IMR-90 (cell line): ENCODE data around the gene FER1L5. TPM values are rescaled to one million over a fixed set of nuclear protein-coding genes. Genes with fewer than 3 reads are reported as not detected.
A peak's percentile ranks its signal among the peaks of the same experiment; 100 is the strongest.

ENCODE experiments used
- ATAC-seq: fragments of 200-7000 bp; cut with Tn5 transposase; 2 replicates; pipeline ENCODE4 v1.9.1; 2020; ENCODE audit warnings: low read depth, mild to moderate bottlenecking, moderate library complexity
- BruUV-seq: library from RNA; stranded (reverse); fragments of 400-500 nt; replicated peaks from 2 replicates; lab custom pipeline; 2021; lab: Mats Ljungman, UMichigan
- CTCF ChIA-PET: fragments of 300-600 bp; formaldehyde crosslinking; extraction: SDS; loops from one replicate; lab custom pipeline; 2021; ENCODE audit warnings: antibody characterized with exemption; lab: Yijun Ruan, JAX
- POLR2A ChIA-PET: fragments of 300-600 bp; sonication (Branson Sonifier 250); formaldehyde crosslinking; loops from one replicate; lab custom pipeline; 2022; ENCODE audit warnings: antibody characterized with exemption; ENCODE audit not compliant: unreplicated experiment; lab: Charles Lee
- DNase-seq: peaks from one replicate; pipeline ENCODE4 v3.0.0; 2013
- H2AFZ ChIP-seq: replicated peaks from 2 replicates; pipeline ENCODE3; 2013; ENCODE audit warnings: low read length, mild to moderate bottlenecking; ENCODE audit not compliant: poor library complexity
- H2AK5ac ChIP-seq: 2 replicates; pipeline ENCODE4 v1.6.1; 2013; ENCODE audit warnings: low read depth, low read length, inconsistent platforms
- H2AK9ac ChIP-seq: replicated peaks from 2 replicates; pipeline ENCODE3; 2013; ENCODE audit warnings: mild to moderate bottlenecking, low read depth, low read length, moderate library complexity; ENCODE audit not compliant: poor library complexity
- H2BK120ac ChIP-seq: 2 replicates; pipeline ENCODE4 v1.6.1; 2013; ENCODE audit warnings: low read depth, low read length, inconsistent platforms
- H2BK15ac ChIP-seq: 3 replicates; pipeline ENCODE4 v1.6.1; 2013; ENCODE audit warnings: low read depth, low read length, inconsistent platforms
- H2BK20ac ChIP-seq: 2 replicates; pipeline ENCODE4 v1.6.1; 2013; ENCODE audit warnings: low read depth, mild to moderate bottlenecking, inconsistent platforms, low read length, moderate library complexity
- H2BK5ac ChIP-seq: 2 replicates; pipeline ENCODE4 v1.6.1; 2013; ENCODE audit warnings: mild to moderate bottlenecking, low read depth, low read length, inconsistent platforms; ENCODE audit not compliant: poor library complexity, severe bottlenecking
- H3K14ac ChIP-seq: replicated peaks from 2 replicates; pipeline ENCODE4 v1.6.1; 2013; ENCODE audit warnings: low read depth, low read length, inconsistent platforms
- H3K18ac ChIP-seq: 2 replicates; pipeline ENCODE4 v1.6.1; 2013; ENCODE audit warnings: low read depth, low read length, control low read depth
- H3K23ac ChIP-seq: 2 replicates; pipeline ENCODE4 v1.6.1; 2013; ENCODE audit warnings: low read depth, low read length, inconsistent platforms
- H3K27ac ChIP-seq: 2 replicates; pipeline ENCODE4 v1.5.1; 2013; ENCODE audit warnings: mild to moderate bottlenecking, control low read depth, low read length; ENCODE audit not compliant: insufficient read depth
- H3K27me3 ChIP-seq: 2 replicates; pipeline ENCODE4 v1.6.1; 2013; ENCODE audit warnings: low read length; ENCODE audit not compliant: control insufficient read depth, insufficient read depth
- H3K36me3 ChIP-seq: 2 replicates; pipeline ENCODE4 v1.6.1; 2013; ENCODE audit warnings: low read length, mixed read lengths; ENCODE audit not compliant: control insufficient read depth, insufficient read depth
- H3K4ac ChIP-seq: 2 replicates; pipeline ENCODE4 v1.6.1; 2013; ENCODE audit warnings: low read depth, low read length, inconsistent platforms
- H3K4me1 ChIP-seq: 2 replicates; pipeline ENCODE4 v1.6.1; 2013; ENCODE audit warnings: low read length, mixed read lengths; ENCODE audit not compliant: control insufficient read depth, insufficient read depth
- H3K4me2 ChIP-seq: 2 replicates; pipeline ENCODE4 v1.6.1; 2013; ENCODE audit warnings: low read depth, mild to moderate bottlenecking, control low read depth, low read length, moderate library complexity
- H3K4me3 ChIP-seq: 2 replicates; pipeline ENCODE4 v1.5.1; 2013; ENCODE audit warnings: low read depth, mild to moderate bottlenecking, control low read depth, low read length, moderate library complexity; ENCODE audit not compliant: insufficient read depth
- H3K56ac ChIP-seq: 2 replicates; pipeline ENCODE4 v1.6.1; 2013; ENCODE audit warnings: low read length, inconsistent platforms; ENCODE audit not compliant: insufficient read depth; ENCODE audit errors: extremely low read depth
- H3K79me1 ChIP-seq, 2 experiments: 2 replicates each; pipeline ENCODE4 v1.6.1; 2013; ENCODE audit warnings: low read length in 2 of 2, inconsistent platforms in 1 of 2, low read depth in 1 of 2
- H3K9ac ChIP-seq: 2 replicates; pipeline ENCODE4 v1.6.1; 2013; ENCODE audit warnings: low read depth, low read length, control low read depth
- H3K9me1 ChIP-seq: 2 replicates; pipeline ENCODE4 v1.6.1; 2013; ENCODE audit warnings: low read length, inconsistent platforms; ENCODE audit not compliant: insufficient read depth
- H3K9me3 ChIP-seq: 2 replicates; pipeline ENCODE4 v1.6.1; 2013; ENCODE audit warnings: low read length; ENCODE audit not compliant: control insufficient read depth, insufficient read depth
- H4K20me1 ChIP-seq: 2 replicates; pipeline ENCODE4 v1.6.1; 2013; ENCODE audit warnings: low read length, inconsistent platforms; ENCODE audit not compliant: insufficient read depth
- H4K5ac ChIP-seq: 2 replicates; pipeline ENCODE4 v1.6.1; 2013; ENCODE audit warnings: mild to moderate bottlenecking, low read depth, low read length, control low read depth
- H4K8ac ChIP-seq, 2 experiments: 2 replicates each; pipeline ENCODE4 v1.6.1; 2013; ENCODE audit warnings: low read depth in 2 of 2, low read length in 2 of 2, control low read depth in 1 of 2, inconsistent platforms in 1 of 2
- H4K91ac ChIP-seq: 2 replicates; pipeline ENCODE4 v1.6.1; 2013; ENCODE audit warnings: low read depth, low read length, inconsistent platforms; ENCODE audit not compliant: insufficient read depth
- BHLHE40 ChIP-seq: fragments of 150-350 bp; IDR thresholded peaks from 2 replicates; pipeline ENCODE4 v1.6.1; 2016; ENCODE audit warnings: mild to moderate bottlenecking, low read depth, low read length
- CEBPB ChIP-seq: IDR thresholded peaks from 2 replicates; pipeline ENCODE4 v1.6.1; 2012; ENCODE audit warnings: low read depth, low read length, improper control_type of control experiment
- CHD1 ChIP-seq: IDR thresholded peaks from 2 replicates; pipeline ENCODE4 v1.6.1; 2012; ENCODE audit warnings: low read depth, low read length, improper control_type of control experiment
- ELK1 ChIP-seq: fragments of 150-350 bp; IDR thresholded peaks from 2 replicates; pipeline ENCODE4 v1.6.1; 2016; ENCODE audit warnings: low read depth, mild to moderate bottlenecking, low read length, moderate library complexity, borderline replicate concordance
- FOS ChIP-seq: fragments of 150-350 bp; IDR thresholded peaks from 2 replicates; pipeline ENCODE4 v1.6.1; 2016; ENCODE audit warnings: low read depth, low read length
- MAFK ChIP-seq: IDR thresholded peaks from 2 replicates; pipeline ENCODE4 v1.6.1; 2012; ENCODE audit warnings: low read depth, low read length, improper control_type of control experiment
- MAZ ChIP-seq: IDR thresholded peaks from 2 replicates; pipeline ENCODE4 v1.6.1; 2012; ENCODE audit warnings: low read depth, mild to moderate bottlenecking, low read length, improper control_type of control experiment, moderate library complexity, borderline replicate concordance
- NFE2L2 ChIP-seq: fragments of 150-350 bp; IDR thresholded peaks from 2 replicates; pipeline ENCODE4 v1.6.1; 2016; ENCODE audit warnings: low read depth, mild to moderate bottlenecking, low read length
- POLR2A ChIP-seq: IDR thresholded peaks from 2 replicates; pipeline ENCODE4 v1.6.1; 2012; ENCODE audit warnings: mild to moderate bottlenecking, low read depth, low read length
- RAD21 ChIP-seq: IDR thresholded peaks from 2 replicates; pipeline ENCODE4 v1.6.1; 2012; ENCODE audit warnings: low read length, improper control_type of control experiment
- RCOR1 ChIP-seq: IDR thresholded peaks from 2 replicates; pipeline ENCODE4 v1.6.1; 2012; ENCODE audit warnings: mild to moderate bottlenecking, low read length, improper control_type of control experiment; ENCODE audit not compliant: insufficient replicate concordance
- RFX5 ChIP-seq: IDR thresholded peaks from 2 replicates; pipeline ENCODE4 v1.8.0; 2012; ENCODE audit warnings: low read depth, mild to moderate bottlenecking, low read length, moderate library complexity
- SMC3 ChIP-seq: fragments of 150-350 bp; IDR thresholded peaks from 2 replicates; pipeline ENCODE4 v1.6.1; 2016; ENCODE audit warnings: low read depth, mild to moderate bottlenecking, antibody characterized with exemption, low read length, moderate library complexity
- WGBS, 2 experiments: methylation state at CpG; one replicate each; pipeline versions ENCODE4 v1.1.5 to v1.1.7; 2013; ENCODE audit warnings: missing lambda C conversion rate in 2 of 2; ENCODE audit not compliant: insufficient read length in 1 of 2; ENCODE audit errors: extremely low coverage in 2 of 2; 5-methylcytosine and 5-hydroxymethylcytosine counted together
- dilution Hi-C: fragments of 300-500 bp; cut with HindIII; formaldehyde crosslinking; loops from one replicate; pipeline ENCODE4 v1.14.3; 2018; ENCODE audit warnings: low sequenced_read_pairs; ENCODE audit not compliant: unreplicated experiment
- in situ Hi-C: fragments of 300-500 bp; cut with MboI; formaldehyde crosslinking; loops from 3 replicates; pipeline ENCODE4 v1.14.3; 2019; ENCODE audit warnings: low sequenced_read_pairs, inconsistent platforms, mixed read lengths
- intact Hi-C: fragments of 100-400 bp; cut with micrococcal nuclease; formaldehyde crosslinking; loops from 2 replicates; pipeline ENCODE4 v1.10.0; 2022
- polyA plus RNA-seq, 3 experiments: library from polyadenylated mRNA; depleted of rRNA; stranded (reverse); fragments of >200 nt; gene quantifications; 2 replicates each; pipeline ENCODE4 v1.2.3, GENCODE V29; 2012; ENCODE audit warnings: low replicate concordance in 1 of 3
- total RNA-seq: library from RNA; depleted of rRNA; stranded (reverse); fragments of >200 nt; gene quantifications from 2 replicates; pipeline ENCODE4 v1.2.3, GENCODE V29; 2012
- TF ChIP-seq, protein P1 (sequence below): fragments of 150-350 bp; IDR thresholded peaks from 2 replicates; pipeline ENCODE4 v1.6.1; 2017; ENCODE audit warnings: mild to moderate bottlenecking, antibody characterized with exemption, low read length, low read depth

The FER1L5 gene
- total and polyA plus RNA-seq, 2 of the 4 experiments (the other 2 are of a cell fraction) = 0.15 to 0.36 TPM

DNA sequence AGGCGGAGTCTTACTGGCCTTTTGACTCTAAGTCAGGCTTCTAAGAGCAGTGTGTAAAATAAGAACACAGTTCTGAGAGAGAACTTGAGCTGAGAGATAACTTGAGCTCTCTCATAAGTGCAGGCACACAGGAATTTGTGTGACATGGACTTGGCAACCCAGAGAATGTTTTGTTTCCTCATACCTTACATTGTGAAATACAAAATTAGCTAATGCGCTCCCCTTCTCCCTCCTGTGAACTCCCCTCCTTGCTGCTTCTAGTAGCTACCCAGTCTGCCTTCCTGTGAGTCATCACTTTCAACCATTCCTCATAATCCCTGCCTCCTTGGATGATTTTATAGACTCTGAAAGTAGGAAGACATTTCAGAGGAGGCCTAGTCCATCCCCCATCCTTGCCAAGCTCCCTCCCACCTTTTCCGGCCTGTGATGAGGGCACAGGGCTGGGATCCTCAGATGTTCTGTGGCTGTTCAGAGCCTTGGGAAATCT lies 22.6 kb downstream of the FER1L5 start:
- Histone ChIP-seq H3K4me3 (no peak overlapping the region), H4K5ac (peak overlapping the region; percentile 9; the same call in 1 of the 2 replicates), H3K79me1 (0 out of 4 replicates have a peak, but pooled peaks cover 0 to 5% of the 10 kb centered on the region in 2 experiments), H2BK120ac (peak overlapping the region; percentile 83), H4K20me1 (no peaks in the 10 kb centered on the region), H2AK9ac (peak overlapping the region; percentile 53), H3K56ac (peak overlapping the region; percentile 20; the same call in 1 of the 2 replicates), H2BK20ac (peak overlapping the region; percentile 93), H3K14ac (peak overlapping the region; percentile 45), H3K27me3 (no peaks in the 10 kb centered on the region), H3K23ac (peak overlapping the region; percentile 52; the same call in 1 of the 2 replicates), H3K18ac (peak overlapping the region; percentile 26), H2AK5ac (peak overlapping the region; percentile 19; the same call in 1 of the 2 replicates), H3K9me1 (peaks cover 7% of the 10 kb centered on the region), H3K9ac (0 out of 2 replicates have a peak overlapping the region, but pooled peaks have one; percentile 0), H3K4me1 (peaks cover 4% of the 10 kb centered on the region), H4K91ac (peak overlapping the region; percentile 67), H3K4me2 (peak overlapping the region; percentile 17; the same call in 1 of the 2 replicates), H2AFZ (peak overlapping the region; percentile 81), H3K27ac (peak overlapping the region; percentile 61), H2BK15ac (peak overlapping the region; percentile 54; the same call in 1 of the 3 replicates), H3K9me3 (no peaks in the 10 kb centered on the region), H3K36me3 (no peaks in the 10 kb centered on the region), H3K4ac (peak overlapping the region; percentile 75), H4K8ac (peak overlapping the region; percentile 7 to 77; a peak in 3 of 4 replicates), H2BK5ac (peak overlapping the region; percentile 84)
- in situ Hi-C loops = no loop called here
- ChIA-PET CTCF (interaction anchor here (0.7 to 0.8 kb wide), 3 partner anchors 14 to 47 kb away, joined by 3 to 5 read pairs (median 3); no protein-coding TSS in a partner anchor), POLR2A (interaction anchor here (0.7 kb wide), 1 partner anchor 11 kb away, joined by 7 read pairs; no protein-coding TSS in a partner anchor)
- peak; percentile 99 for DNase-seq
- dilution Hi-C loops = no loop called here
- no TSS peak for BruUV-seq
- intact Hi-C loops = no loop called here
- TF ChIP-seq ELK1 (no peak), RFX5 (no peak), POLR2A (no peak), RAD21 (peak; percentile 21), NFE2L2 (peak; percentile 37; the same call in 1 of the 2 replicates), CHD1 (no peak), MAZ (peak; percentile 90; the same call in 1 of the 2 replicates), CEBPB (peak; percentile 99), RCOR1 (no peak), SMC3 (no peak; the same call in 1 of the 2 replicates), BHLHE40 (peak; percentile 28; the same call in 1 of the 2 replicates), MAFK (0 out of 2 replicates have a peak, but pooled peaks have one; percentile 42), FOS (peak; percentile 91)
- TF ChIP-seq, protein P1, sequence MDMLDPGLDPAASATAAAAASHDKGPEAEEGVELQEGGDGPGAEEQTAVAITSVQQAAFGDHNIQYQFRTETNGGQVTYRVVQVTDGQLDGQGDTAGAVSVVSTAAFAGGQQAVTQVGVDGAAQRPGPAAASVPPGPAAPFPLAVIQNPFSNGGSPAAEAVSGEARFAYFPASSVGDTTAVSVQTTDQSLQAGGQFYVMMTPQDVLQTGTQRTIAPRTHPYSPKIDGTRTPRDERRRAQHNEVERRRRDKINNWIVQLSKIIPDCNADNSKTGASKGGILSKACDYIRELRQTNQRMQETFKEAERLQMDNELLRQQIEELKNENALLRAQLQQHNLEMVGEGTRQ = no peak
- no CpG with 5 or more reads among the region's 3 CpGs for WGBS, 2 experiments
- peak; percentile 99 for ATAC-seq
